ENCODE measurements around the gene TRIM14.

GRCh38 chr9:98147582-98147981 lies 28.6 kb upstream of the TRIM14 start:
- TF ChIP-seq POLR2A (IDR thresholded peaks at IDR 0.05) (no peak), CTCF (IDR thresholded peaks at IDR 0.05) (no peak), EP300 (IDR thresholded peaks at IDR 0.05) (no peak)

All from ovary (tissue), 3 donors.